Hepatocyte (in vitro differentiated cells): ENCODE results near the gene COX7A2L. TPM values are rescaled to one million over a fixed set of nuclear protein-coding genes. Genes with fewer than 3 reads are reported as not detected.
"Not testable (repeated sequence)": the region's sequence is repeated elsewhere in the genome, so short reads cannot be mapped to it uniquely, and the experiment has no call there.

Experiments used
- DNase-seq: peaks from one replicate; pipeline ENCODE4 v3.0.0-alpha.2; 2016; ENCODE audit warnings: low spot score
- H2AFZ ChIP-seq: fragments of 200-600 bp; sonication (generic); 2 replicates; pipeline ENCODE4 v1.6.0; 2016; ENCODE audit warnings: antibody characterized with exemption, mild to moderate bottlenecking
- H3K27ac ChIP-seq: fragments of 200-600 bp; sonication (generic); 2 replicates; pipeline ENCODE4 v1.5.1; 2016; ENCODE audit warnings: mild to moderate bottlenecking
- H3K27me3 ChIP-seq: fragments of 200-600 bp; sonication (generic); 2 replicates; pipeline ENCODE4 v1.6.1; 2016
- H3K36me3 ChIP-seq: fragments of 200-600 bp; sonication (generic); replicated peaks from 2 replicates; pipeline ENCODE4 v1.5.1; 2016; ENCODE audit warnings: low read depth; ENCODE audit not compliant: insufficient read depth
- H3K4me1 ChIP-seq: fragments of 200-600 bp; sonication (generic); 2 replicates; pipeline ENCODE4 v1.5.1; 2016; ENCODE audit warnings: mild to moderate bottlenecking, moderate library complexity; ENCODE audit not compliant: insufficient read depth
- H3K4me2 ChIP-seq: fragments of 200-600 bp; sonication (generic); 2 replicates; pipeline ENCODE4 v1.6.0; 2016
- H3K4me3 ChIP-seq: fragments of 200-600 bp; sonication (generic); 2 replicates; pipeline ENCODE4 v1.5.1; 2016; ENCODE audit warnings: mild to moderate bottlenecking
- H3K79me2 ChIP-seq: fragments of 200-600 bp; sonication (generic); 2 replicates; pipeline ENCODE4 v1.6.0; 2017; ENCODE audit warnings: mild to moderate bottlenecking
- H3K9me2 ChIP-seq: fragments of 200-600 bp; sonication (generic); replicated peaks from 2 replicates; pipeline ENCODE4 v1.6.0; 2017; ENCODE audit warnings: mild to moderate bottlenecking; ENCODE audit not compliant: insufficient read depth
- H3K9me3 ChIP-seq: fragments of 200-600 bp; sonication (generic); 2 replicates; pipeline ENCODE4 v1.5.1; 2016; ENCODE audit warnings: low read depth, mild to moderate bottlenecking
- H4K20me1 ChIP-seq: fragments of 200-600 bp; sonication (generic); 2 replicates; pipeline ENCODE4 v1.6.0; 2016; ENCODE audit warnings: mild to moderate bottlenecking; ENCODE audit not compliant: insufficient read depth, poor library complexity, severe bottlenecking
- EZH2 ChIP-seq: fragments of 200-600 bp; sonication (generic); IDR thresholded peaks from 2 replicates; pipeline ENCODE4 v1.6.1; 2016; ENCODE audit warnings: antibody characterized with exemption, mild to moderate bottlenecking, borderline replicate concordance
- EZH2phosphoT487 ChIP-seq: fragments of 200-600 bp; sonication (generic); IDR thresholded peaks from one replicate; pipeline ENCODE4 v1.6.1; 2018; ENCODE audit warnings: antibody characterized with exemption, mild to moderate bottlenecking, low read depth, moderate library complexity; ENCODE audit not compliant: unreplicated experiment, severe bottlenecking
- WGBS: methylation state at CpG from one replicate; pipeline ENCODE4 v1.1.6; 2016; ENCODE audit warnings: low lambda C conversion rate; ENCODE audit errors: missing lambda C conversion rate; 5-methylcytosine and 5-hydroxymethylcytosine counted together
- polyA plus RNA-seq: library from polyadenylated mRNA; unstranded; fragments of >200 nt; fragmentation: Nextera tagmentation; extraction: Ambion mirVana; gene quantifications from 2 replicates; pipeline ENCODE4 v1.2.1, GENCODE V29; 2016
- total RNA-seq: library from RNA; depleted of rRNA; stranded (reverse); fragments of >200 nt; gene quantifications from 2 replicates; pipeline ENCODE4 v1.2.3, GENCODE V29; 2014
- TF ChIP-seq, protein P1 (sequence below): fragments of 200-600 bp; sonication (generic); IDR thresholded peaks from 2 replicates; pipeline ENCODE4 v1.5.1; 2016; ENCODE audit warnings: antibody characterized with exemption, mild to moderate bottlenecking; ENCODE audit not compliant: poor library complexity

The COX7A2L gene
- total and polyA plus RNA-seq, 2 experiments from 2014 or later, result 134 to 247 TPM

DNA sequence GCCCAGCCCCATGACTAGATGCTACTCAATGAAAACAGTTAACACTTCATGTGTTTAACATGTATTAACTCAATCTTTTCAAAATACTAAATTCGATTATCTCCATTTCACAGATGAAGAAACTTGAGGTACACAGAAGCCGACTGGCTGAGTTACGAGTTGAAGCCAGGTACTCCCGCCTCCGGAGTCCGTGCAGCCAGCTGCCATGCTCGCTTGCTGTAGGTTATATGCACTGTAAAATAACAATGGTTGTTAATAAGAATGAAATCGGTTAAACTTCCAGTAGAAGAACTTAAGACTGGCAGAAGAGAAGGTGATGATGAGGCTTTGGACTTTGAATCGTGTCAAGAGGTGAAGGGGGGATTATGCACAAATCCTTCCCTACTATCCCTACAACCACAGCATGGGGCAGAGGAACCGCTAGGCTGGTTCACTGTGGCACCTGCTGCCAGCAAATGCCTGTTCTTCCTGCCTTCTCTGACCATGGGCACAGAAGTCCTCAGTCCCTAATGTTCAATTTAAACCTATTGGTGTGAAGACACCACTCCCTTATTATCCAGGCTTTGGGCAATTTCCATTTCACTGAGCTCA lies 25.4 kb downstream of the COX7A2L start:
- Histone ChIP-seq H3K4me3 (no peak overlapping the region), H3K4me1 (no peaks in the 10 kb centered on the region), H4K20me1 (no peaks in the 10 kb centered on the region), H3K36me3 (no peaks in the 10 kb centered on the region), H3K9me2 (no peaks in the 10 kb centered on the region), H2AFZ (no peak overlapping the region), H3K27ac (no peak overlapping the region), H3K4me2 (no peak overlapping the region), H3K79me2 (peaks cover 2% of the 10 kb centered on the region), H3K9me3 (no peaks in the 10 kb centered on the region), H3K27me3 (no peaks in the 10 kb centered on the region)
- TF ChIP-seq EZH2phosphoT487, result no peak
- no peak for TF ChIP-seq EZH2
- TF ChIP-seq, protein P1, sequence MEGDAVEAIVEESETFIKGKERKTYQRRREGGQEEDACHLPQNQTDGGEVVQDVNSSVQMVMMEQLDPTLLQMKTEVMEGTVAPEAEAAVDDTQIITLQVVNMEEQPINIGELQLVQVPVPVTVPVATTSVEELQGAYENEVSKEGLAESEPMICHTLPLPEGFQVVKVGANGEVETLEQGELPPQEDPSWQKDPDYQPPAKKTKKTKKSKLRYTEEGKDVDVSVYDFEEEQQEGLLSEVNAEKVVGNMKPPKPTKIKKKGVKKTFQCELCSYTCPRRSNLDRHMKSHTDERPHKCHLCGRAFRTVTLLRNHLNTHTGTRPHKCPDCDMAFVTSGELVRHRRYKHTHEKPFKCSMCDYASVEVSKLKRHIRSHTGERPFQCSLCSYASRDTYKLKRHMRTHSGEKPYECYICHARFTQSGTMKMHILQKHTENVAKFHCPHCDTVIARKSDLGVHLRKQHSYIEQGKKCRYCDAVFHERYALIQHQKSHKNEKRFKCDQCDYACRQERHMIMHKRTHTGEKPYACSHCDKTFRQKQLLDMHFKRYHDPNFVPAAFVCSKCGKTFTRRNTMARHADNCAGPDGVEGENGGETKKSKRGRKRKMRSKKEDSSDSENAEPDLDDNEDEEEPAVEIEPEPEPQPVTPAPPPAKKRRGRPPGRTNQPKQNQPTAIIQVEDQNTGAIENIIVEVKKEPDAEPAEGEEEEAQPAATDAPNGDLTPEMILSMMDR, result no peak
- no peak for DNase-seq
- 99% methylated on average over 10 of the region's 10 CpGs for WGBS

DNA sequence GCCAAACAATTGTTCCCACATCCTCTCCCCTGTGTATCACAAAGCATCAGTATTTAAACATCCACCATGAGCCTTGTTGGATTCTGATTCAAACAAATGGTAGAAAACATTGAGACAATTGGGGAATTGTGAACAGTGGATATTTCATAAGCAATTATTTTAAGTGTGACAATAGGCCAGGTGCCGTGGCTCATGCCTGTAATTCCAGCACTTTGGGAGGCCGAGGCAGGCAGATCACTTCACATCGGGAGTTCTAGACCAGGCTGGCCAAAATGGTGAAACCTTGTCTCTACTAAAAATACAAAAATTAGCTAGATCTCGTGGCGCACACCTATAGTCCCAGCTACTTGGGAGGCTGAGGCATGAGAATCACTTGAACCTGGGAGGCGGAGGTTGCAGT lies 26.2 kb downstream of the COX7A2L start:
- H3K36me3 ChIP-seq, DNase-seq: not testable (repeated sequence)

GRCh38 chr2:42334220-42334619 lies 26.8 kb downstream of the COX7A2L start:
- H3K27ac ChIP-seq, result no peak overlapping the region
- 94% methylated on average over 3 of the region's 3 CpGs for WGBS

More for the DNA sequence above, 26.2 kb downstream of the COX7A2L start:
- H3K4me2 ChIP-seq, H3K27ac ChIP-seq, H3K9me2 ChIP-seq, H3K4me1 ChIP-seq, H4K20me1 ChIP-seq, H3K9me3 ChIP-seq, H3K27me3 ChIP-seq, H2AFZ ChIP-seq, H3K79me2 ChIP-seq, H3K4me3 ChIP-seq: not testable (repeated sequence)
- WGBS, result 97% methylated on average over 6 of the region's 6 CpGs

DNA sequence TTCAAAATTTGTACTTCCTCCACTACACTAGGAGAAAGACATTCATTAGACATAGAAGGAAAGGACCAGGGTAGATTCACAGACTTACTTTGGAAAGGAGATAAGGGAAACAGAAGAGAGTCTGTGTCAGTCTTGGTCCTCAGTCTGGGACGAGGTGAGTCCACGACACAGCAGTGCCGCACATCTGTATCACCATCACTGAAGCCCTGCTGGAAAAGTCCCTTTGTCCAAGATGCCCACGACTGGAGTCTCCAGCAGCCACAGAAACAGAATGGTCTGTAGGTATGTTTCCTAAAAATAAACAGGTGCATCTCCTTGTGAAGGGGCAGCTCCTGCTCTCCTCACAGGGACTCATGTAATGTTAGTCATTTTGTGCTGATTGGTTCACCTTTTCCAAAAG lies 27.4 kb downstream of the COX7A2L start:
- Histone ChIP-seq H3K4me3 (no peak overlapping the region), H3K4me1 (no peaks in the 10 kb centered on the region), H4K20me1 (no peaks in the 10 kb centered on the region), H3K36me3 (no peaks in the 10 kb centered on the region), H3K9me3 (no peaks in the 10 kb centered on the region), H3K9me2 (no peaks in the 10 kb centered on the region), H3K27ac (no peak overlapping the region), H2AFZ (no peak overlapping the region), H3K27me3 (no peaks in the 10 kb centered on the region), H3K4me2 (no peak overlapping the region), H3K79me2 (no peaks in the 10 kb centered on the region)
- 96% methylated on average over 4 of the region's 4 CpGs for WGBS
- TF ChIP-seq, protein P1, result no peak
- DNase-seq, result no peak

More at GRCh38 chr2:42334220-42334619, 26.8 kb downstream of the COX7A2L start:
- H2AFZ ChIP-seq, result no peak overlapping the region
- no peak for DNase-seq
- H3K79me2 ChIP-seq, result no peaks in the 10 kb centered on the region
- H4K20me1 ChIP-seq, result no peaks in the 10 kb centered on the region
- H3K9me3 ChIP-seq, result no peaks in the 10 kb centered on the region
- H3K36me3 ChIP-seq, result no peaks in the 10 kb centered on the region
- no peaks in the 10 kb centered on the region for H3K4me1 ChIP-seq
- H3K4me3 ChIP-seq, result no peak overlapping the region
- no peak overlapping the region for H3K4me2 ChIP-seq
- H3K9me2 ChIP-seq, result no peaks in the 10 kb centered on the region
- TF ChIP-seq EZH2 (no peak), EZH2phosphoT487 (no peak)
- TF ChIP-seq, protein P1, result no peak
- H3K27me3 ChIP-seq, result no peaks in the 10 kb centered on the region
